ENCODE results near the gene LMX1A.

The LMX1A gene

DNA sequence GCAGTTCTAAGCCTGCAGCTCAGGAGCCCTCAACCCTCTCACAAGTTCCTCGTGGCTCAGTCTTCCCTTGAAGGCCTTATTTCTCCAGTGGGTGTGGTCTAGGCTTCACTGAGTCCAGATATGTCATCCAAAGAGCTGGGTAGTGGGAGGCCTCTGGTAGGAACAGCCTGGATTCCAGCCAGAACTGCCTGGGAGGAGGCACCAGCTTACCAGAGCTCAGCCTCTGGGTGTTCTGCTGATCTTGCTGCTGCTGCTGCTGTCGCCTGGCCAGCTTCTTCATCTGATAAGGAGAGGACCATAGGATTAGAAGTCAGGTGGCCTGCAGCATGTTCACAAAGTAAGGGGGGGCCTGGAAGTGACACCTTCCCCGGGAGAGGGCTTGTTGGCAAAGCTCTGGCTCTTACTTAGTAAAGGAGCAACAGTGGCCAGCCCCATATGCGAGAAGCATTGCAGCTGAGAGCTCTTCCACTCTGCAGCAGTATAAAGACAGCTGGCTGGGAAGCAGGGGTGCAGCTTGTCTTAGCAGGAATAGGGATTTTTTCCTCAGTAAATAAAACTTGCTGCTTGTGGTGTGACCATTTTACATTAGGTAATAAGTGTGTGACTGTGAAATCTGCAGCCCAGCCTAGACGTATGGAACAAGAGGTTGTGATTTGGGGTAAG lies 148.5 kb downstream of the LMX1A start:
- DNase-seq = no peak

DNA sequence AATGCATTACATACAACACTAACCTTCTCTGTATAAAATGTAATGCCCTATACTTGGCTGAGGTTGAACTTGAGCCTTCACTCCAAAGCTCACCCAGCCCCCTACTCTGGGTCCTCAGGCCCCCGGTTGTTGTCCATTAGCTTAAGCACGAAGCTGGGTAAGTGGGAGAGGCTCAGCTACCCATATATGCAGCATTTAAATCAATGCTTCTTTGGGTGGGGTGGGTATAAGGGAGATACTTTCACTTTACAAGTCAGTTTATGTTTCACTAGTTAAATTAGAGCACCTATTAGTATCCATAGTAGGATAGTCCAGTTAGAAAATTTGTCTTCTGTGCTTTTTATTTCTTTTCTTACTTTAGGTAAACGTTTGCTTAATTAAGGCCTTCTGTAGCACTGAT lies 151.4 kb downstream of the LMX1A start:
- no peak for DNase-seq

DNA sequence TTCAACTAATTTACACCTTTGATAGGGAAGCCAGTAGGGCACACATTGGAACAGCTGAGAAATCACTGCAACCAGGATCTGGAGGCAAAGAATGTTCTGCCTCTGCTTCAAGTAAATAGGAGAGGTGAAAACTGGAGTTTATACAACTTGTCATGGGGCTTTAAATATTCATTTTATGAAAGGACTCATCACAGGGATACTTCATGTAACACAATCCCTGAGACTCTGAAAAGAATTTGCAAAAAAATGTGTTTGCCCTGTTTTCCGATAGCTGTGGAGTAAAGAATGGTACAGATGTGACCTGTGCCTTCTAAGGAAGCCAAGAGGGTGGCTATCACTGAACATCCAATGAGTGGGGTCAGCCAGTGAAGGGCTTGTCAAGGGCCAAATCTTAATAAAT lies 152.0 kb downstream of the LMX1A start:
- DNase-seq = no peak

DNA sequence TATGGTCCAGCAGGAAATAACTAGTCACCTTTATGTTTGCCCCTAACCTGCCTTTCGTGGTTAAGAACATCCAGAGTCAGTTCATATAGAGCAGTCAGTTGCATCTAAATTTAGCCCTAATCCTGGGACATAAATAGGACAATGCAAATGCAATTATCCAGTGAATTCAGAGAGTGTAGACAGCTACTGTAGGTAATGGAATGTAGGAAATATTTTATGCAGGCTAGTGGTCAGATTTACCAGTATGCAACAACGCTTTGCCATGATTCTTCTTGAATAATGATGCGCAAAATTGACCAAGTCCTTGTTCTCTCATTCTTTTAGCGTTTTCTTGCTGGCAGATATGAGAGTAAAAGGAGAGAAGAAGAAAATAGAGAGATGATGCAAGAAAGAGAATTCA lies 165.4 kb downstream of the LMX1A start:
- DNase-seq = no peak

DNA sequence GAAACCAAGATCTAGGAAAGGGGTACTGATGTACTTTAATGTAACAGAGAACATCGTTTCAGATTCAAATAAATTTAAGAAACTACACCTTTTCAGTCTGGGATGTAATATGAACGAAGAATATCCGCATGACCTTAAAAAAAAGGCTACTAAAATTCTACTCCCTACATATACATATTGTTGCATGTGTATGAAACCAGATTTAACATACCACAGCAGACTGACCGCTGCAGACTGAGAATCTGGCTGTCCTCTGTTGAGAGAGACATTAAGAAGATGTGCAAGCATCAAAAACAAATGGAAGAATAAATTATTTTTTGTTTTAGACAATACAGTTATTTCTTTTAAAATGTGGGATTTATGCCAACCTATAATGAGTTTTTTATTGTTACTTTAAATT lies 166.6 kb downstream of the LMX1A start:
- no peak for DNase-seq

DNA sequence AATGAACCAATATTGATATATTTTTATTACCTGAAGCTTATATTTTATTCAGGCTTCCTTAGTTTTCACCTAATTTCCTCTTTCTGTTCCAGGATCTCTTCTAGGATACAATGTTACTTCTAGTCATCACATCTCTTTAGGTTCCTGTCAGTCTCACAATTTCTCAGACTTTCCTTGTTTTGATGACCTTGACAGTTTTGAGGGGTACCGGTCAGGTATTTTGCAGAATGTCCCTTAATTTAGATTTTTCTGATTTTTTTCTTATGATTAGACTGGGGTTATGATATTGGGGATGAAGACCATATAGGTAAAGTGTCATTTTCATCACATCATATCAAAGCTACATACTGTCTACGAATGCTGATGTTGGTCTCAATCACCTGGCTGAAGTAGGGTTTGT lies 167.5 kb downstream of the LMX1A start:
- no peak for DNase-seq

DNA sequence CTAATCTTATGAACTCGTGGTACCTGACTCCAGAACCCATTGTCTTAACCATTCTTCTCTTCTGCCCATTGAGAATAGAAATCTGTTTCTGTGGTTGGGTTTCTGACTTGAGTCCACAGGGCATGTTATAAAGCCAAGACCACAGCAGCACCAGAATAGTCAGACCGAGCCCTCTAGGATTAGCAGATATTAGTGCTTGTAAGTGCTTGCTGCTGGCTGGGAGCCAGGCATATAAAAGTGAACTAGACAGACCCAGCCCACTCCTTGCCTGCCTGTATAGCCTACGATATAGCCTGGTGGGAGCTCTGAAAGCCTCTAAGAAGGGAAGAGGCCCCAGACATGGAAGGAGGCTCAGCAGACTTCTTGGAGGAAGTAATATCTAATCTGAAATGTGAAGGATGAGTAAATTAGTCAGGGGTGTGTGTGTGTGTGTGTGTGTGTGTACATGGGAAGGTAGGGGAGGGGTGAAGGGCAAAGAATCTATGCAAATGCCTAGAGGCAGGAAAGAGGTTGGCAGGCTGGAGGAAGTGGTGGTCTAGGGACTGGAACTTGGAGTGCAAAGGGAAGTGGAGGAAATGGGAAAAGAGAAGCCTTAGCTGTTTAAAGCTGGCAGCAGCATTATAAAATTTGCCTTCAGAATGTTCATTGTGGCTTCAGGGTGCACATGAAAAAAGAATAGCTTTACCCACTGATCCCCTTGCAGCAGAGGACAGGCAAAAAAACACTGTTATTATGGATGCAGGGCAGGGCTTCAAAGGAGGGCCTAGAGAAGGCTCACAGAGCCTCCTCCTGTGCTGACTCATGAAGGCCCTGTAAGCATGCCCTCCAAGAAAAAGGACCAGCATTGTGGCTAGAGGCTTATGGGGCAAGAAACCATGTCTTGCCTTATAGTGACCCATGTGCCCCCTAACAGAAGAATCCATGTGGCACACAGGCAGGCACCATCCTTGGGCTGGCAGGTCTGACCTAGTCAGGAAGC lies 169.2 kb downstream of the LMX1A start:
- DNase-seq = no peak

DNA sequence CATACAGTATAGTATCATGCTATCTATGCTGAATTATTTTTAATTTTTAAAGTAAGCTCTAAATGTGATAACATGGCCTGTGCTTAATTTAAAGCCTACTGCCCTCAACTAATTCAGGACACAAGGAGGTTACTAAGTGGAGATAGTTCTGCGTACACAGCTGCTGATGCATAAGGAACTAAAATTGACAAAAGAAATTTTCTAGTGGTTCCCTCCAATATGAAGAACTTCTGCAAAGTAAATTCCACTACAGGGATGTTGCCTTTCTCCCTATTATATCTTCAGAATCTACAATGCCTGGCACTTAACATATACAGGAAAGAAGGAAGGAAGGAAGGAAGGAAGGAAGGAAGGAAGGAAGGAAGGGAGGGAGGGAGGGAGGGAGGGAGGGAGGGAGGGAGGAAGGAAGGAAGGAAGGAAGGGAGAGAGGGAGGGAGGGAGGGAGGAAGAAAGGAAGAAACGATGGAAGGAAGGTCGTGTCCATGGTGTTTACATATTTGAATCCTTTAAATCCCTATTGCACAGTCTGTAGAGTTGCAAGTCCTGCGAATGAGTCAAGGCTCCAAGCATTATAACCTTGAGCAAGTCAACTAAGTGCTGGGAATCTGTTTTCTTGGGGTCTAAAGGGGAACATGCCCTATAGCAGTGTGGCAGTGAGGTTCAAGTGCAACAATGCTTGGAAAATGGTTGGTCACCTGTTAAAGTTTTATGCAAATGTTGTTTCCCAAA lies 171.2 kb downstream of the LMX1A start:
- DNase-seq = no peak

DNA sequence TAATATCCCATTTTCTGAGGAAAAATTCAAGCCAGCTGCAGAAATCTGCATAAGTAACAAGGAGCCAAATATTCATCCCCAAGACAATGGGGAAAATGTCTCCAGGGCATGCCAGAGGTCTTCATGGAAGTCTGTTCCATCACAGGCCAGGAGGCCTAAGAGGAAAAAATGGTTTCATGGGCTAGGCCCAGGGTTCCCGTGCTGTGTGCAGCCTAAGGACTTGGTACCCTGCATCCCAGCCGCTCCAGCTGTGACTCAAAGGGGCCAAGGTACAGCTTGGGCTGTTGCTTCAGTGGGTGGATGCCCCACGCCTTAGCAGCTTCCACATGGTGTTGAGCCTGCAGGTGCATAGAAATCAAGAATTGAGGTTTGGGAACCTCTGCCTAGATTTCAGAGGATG lies 173.5 kb downstream of the LMX1A start:
- no peak for DNase-seq

DNA sequence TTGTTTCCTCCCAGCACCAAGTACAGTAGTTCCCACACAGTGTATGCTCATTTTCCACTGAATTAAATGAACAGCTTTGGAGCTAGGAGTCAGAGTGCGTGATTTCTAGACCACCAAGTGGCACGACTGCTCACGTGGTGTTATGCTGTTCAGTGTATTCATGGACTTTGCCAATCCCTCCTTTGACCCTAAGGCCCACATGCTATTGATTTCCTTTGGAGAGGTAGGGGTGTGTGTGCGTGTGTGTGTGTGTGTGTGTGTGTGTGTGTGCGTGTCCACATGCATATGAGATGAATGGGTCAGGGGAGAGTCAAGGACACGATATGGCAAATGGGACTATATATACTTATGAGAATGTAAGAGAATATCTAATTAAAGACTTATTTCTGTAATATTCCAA lies 177.2 kb downstream of the LMX1A start:
- no peak for DNase-seq

DNA sequence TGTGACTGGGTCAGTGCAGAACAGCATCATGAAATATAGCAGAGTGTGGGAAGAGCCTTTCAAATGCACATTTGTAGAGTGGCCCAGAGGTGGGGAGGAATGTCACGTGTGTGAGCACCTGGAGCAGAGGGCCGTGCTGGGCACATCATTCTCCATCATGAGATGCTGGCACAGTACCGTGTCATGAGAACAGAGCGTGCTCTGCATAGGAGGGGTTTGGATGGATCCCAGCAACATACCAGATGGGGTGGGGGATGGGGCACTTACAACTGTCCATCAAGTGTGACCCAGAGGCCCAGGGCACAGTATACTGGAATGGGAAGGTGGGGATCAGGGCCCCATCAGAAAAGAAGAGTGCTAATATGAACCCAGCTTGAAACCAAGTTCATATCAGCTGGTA lies 182.0 kb downstream of the LMX1A start:
- DNase-seq = no peak

DNA sequence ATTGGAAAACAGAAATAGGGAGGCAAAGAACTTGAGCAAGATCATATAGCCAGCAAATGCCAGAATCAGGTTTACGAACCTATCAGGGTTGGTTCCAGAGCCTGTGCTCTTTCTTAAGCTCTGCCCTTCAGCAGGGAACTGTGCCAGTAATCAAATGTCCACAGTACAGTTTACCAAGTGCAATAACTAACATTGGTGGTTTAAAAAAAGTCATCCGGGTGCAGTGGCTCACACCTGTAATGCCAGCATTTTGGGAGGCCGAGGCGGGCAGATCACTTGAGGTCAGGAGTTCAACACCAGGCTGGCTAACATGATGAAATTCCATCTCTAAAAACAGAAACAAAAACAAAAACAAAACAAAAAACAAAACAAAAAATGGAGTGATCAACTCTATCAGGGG lies 182.7 kb downstream of the LMX1A start:
- no peak for DNase-seq

DNA sequence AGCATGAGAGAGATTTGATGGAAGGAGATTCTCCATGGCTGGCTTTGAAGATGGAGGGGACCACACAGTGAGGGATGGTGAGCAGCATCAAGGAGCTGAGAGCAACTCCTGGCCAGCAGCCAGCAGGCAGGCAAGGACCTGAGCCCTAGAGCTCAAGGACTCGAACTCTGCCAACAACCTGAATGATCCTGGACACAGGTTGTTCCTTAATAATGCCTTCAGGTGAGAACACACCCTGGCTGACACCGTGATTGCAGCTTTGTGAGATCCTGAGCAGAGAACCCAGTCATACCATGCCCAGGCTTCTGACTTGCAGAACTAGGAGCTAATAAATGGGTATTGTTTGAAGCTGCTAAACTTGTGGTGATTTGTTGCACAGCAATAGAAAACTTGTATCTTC lies 183.1 kb downstream of the LMX1A start:
- no peak for DNase-seq

DNA sequence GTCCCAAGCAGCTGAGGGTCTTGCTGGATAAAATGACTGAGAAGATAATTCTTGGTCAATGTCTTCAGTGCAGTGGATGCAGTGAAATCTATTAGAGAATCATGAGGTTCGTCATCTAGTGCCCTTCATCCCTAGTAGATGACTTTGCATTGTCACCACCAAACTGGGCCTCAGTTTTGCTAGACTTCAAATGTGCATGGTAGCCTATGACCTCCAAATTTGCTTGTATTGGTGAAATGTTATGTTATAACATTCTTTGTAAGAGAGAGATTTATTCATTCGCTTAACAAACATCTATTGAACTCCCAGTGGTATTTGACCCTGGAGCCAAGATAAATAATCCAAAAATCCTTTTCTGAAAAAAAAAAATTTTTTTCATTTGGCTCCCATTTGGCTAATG lies 183.8 kb downstream of the LMX1A start:
- DNase-seq = no peak

DNA sequence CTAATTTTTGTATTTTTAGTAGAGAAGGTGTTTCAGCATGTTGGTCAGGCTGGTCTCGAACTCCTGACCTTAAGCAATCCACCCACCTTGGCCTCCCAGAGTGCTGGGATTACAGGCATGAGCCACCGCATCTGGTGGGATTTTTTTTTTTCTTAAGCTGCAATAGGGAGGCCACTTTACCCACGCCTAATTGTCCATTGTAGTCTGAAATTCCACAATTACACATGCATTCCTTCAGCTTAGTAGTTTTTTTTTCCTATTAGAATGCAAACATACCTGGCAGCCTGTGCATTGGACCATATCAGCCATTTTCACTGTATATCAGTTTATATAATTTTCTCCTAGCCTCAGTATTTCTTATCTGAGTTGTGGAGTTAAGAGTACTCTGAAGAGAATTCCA lies 186.8 kb downstream of the LMX1A start:
- no peak for DNase-seq

DNA sequence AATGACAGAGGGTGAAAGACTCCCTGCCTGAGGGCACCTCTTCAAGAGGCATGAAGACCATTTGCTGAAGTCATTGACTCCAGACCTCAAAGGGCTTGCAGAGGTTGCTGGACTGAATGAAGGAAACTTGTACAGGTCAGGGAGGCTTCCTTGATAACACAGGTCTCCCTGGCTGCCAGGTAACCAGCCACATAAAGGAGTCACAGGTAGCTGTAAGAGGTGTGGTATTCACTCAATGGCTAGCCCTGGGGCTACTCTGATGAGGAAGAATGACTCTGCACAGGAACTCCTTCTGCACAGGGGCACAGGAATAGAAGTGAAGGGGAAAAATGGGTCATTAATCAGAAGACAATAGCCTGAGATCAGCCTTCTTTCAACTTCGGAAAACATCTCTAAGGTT lies 187.5 kb downstream of the LMX1A start:
- DNase-seq = no peak

DNA sequence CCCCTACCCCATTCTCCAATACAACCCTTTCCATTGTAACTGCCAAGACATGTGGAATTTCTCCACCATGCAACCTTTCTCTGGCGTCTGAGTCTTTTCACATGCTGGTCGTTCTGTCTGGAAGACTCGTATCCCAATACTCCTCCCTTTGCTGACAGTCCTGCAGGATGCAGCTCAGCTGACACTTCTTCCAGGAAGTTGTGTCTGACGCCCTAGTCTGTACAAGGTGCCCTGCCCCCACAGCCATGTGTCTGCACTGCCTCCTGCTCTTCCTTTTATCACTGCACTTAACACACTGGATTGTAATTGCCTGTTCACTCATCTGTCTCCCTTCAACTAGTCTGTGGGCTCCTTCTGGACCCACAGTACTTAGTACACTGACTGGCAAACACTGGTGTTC lies 188.0 kb downstream of the LMX1A start:
- DNase-seq = no peak

DNA sequence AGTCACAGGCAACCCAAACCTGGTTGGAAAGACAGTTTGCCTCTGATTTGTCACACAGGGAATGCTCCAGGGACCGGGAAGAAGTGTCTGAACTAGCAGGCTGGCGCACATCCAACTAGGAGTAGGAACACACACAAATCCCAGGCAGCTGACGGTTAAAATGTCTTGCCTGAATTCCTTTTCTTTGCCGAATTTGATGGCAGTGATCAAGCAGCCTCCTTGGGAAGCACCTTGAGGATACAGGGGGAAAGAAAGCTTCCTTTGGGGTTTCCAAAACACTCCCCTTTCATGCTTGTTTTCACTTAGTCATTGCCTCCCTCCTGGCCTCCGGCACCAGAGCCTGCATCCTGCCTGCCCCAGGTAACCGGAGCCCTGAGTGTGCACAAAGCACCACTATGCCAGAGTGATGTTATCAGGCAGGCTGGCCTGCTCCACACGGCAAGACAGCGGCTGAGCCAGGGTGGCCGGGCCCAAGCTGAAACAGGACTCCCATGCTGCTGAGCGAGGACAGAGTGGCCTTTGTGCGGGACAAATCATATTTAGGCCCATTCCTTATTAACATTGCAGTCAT lies 193.8 kb downstream of the LMX1A start:
- DNase-seq = no peak

DNA sequence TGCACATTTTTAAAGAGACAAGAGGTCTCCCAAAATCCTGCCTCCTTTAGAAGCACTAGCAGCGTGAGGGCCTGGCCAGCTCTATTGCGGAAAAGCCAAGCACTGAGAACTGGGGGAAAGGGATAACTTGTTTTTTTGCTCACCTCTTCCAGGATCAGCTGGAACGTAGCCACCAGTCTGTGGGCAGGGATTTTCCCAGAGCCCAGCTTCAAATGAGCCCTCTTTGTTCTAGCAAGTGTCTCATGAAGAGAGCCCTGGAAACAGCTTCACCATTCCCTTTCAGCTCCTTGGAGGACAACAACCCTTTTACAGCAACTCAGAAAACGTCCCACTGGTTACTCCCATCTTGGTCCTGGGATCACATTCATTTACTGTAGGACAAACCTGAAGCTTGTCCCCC lies 195.4 kb downstream of the LMX1A start:
- DNase-seq = no peak

DNA sequence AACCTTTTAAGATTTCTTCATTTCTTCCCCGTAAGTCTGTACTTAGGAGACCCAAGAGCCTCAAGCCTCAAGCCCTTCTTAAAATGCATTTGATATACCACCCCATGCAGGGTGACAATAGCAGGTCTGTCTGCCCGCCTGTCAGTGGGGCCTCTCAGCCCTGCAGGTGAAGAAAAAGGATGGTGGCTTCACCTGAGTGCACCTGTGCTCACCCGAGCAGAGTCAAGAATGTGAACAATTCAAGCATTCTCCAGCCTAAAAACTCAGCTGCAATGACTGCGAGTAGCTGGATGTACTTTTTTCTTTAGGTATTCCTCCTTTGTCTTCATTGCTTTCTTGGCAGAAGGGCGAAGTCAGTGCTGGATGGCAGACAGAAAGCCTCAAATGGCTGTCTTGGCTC lies 203.3 kb downstream of the LMX1A start:
- no peak for DNase-seq

DNA sequence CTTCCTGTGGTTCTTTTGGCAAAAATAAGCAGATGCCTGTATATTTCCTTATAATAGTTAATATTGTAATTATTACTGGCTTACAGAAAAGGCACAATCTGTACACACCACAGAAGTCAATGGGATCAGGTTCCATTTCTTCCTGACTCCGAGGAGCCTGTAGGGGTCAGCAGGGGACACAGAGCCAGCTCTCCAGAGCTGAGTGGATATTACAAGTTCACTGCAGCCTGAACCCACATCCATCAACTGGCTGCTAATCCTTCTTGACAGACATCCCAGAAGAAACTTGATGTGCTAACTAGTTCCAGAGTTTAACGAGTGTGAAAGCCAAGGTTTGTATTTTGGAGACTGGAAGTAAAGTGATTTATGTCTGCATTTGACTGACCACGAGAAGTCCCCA lies 203.8 kb downstream of the LMX1A start:
- DNase-seq = no peak

DNA sequence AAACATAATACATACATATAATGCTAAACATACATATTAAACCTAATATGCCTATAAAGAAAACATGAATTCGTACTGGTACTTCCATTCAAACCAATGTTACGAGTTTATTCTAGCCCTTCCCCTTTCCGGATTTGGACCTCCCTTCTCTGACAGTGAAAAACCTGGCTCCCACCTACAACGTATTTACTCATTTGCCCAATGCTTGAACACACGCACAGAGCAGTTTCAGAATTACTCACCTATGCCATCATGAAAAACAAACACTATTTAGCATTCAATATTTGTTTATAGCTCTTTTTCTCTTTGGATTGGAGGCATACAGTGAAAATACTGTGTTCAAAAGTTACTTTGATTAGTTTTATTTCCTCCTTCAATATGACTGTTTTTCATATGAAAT lies 204.4 kb downstream of the LMX1A start:
- DNase-seq = no peak
